NCI-H2107 treated with DMSO at 0.1 percent for 48 hours (cell line): Measurements from ENCODE around the gene ARHGAP8.
A peak's percentile ranks its signal among the peaks of the same experiment; 100 is the strongest.

ENCODE experiments used
- DNase-seq: peaks from one replicate; lab custom pipeline; 2025; ENCODE audit not compliant: unreplicated experiment; lab: John Stamatoyannopoulos, UW

ARHGAP8 gene

GRCh38 chr22:44823806-44824205, 71.4 kb downstream of the ARHGAP8 start:
- no peak for DNase-seq

DNA sequence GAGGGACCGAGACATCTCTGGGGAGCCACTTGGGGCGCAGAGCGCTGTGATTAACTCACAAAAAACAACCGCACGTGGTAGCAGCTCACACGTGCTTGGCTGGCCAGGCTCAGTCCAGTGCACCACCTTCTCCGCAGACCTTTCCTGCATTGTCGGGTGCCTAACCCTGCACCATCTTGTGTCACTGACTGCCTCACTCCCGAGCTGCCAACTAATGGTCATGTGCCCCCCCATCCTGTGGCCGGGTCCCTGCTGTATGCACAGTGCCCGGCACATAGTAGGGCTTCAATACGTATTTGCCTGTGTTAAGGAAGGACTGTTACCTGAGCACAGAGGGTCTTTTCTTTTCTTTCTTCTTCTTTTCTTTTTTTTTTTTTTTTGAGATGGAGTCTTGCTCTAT, 71.9 kb downstream of the ARHGAP8 start:
- no peak for DNase-seq

DNA sequence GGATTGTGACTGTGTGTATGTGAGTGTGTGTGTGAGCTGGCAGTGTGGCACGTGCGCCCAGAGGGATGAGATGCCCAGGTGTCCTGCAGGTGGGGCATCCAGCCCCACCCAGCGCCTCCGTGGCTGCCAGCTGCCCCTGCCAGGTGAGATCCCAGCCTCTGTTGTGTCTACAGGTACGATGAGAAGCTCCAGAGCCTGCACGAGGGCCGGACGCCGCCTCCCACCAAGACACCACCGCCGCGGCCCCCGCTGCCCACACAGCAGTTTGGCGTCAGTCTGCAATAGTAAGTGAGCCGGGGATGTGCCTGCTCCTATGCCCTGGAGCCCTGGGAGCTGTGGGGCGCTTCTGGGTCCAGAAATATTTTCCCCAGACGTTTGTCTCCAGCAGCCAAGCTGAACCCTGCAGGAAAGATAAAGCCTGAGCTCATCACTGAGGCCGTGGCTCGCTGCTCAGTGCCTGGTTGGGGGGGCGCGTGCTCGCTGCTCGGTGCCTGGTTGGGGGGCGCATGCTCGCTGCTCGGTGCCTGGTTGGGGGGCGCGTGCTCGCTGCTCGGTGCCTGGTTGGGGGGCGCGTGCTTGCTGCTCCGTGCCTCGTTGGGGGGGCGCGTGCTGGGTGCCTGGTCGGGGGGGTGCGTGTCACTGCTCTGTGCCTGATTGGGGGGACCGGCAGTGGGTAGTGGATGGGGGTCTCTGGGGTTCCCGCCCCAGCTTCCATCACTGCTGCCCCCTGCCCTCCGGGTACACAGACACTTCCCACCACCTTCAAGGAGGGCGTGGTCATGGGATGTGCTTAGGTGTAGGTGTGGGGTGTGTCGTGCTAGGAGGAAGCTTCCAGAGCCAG, 73.2 kb downstream of the ARHGAP8 start:
- DNase-seq, result no peak

GRCh38 chr22:44827666-44828190, 75.4 kb downstream of the ARHGAP8 start:
- DNase-seq, result no peak

DNA sequence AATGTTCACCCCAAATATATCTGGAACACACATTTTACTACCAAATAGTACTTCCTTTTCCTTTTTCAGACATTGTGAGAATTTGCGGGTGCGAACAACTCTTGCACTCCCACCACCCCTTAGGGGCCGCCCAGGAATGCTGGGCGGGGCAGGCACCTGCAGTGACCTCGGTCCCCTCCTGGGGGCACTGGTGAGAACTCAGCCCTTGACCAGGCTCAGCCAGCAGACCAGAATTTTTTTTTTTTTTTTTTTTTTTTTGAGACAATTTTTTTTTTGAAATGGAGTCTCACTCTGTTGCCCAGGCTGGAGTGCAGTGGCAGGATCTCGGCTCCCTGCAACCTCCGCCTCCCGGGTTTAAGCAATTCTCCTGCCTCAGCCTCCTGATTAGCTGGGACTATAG, 75.8 kb downstream of the ARHGAP8 start:
- no peak for DNase-seq

DNA sequence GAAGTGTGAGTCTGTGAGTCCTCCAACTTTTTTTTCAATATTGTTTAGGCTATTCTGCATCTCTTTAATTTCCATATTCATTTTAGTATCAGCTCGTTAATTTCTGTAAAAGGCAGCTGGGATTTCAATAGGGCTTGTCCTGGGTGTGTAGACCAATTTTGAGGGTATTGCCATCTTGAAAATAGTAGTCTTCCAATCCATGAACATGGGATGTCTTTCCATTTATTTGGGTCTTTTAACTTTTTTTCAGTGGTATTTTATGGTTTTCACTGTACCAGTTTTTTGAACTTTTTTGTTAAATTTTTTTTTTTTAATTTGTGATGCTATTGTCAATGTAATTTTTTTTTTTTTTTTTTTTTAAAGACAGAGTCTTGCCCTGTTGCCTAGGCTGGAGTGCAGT, 79.5 kb downstream of the ARHGAP8 start:
- DNase-seq, result no peak

DNA sequence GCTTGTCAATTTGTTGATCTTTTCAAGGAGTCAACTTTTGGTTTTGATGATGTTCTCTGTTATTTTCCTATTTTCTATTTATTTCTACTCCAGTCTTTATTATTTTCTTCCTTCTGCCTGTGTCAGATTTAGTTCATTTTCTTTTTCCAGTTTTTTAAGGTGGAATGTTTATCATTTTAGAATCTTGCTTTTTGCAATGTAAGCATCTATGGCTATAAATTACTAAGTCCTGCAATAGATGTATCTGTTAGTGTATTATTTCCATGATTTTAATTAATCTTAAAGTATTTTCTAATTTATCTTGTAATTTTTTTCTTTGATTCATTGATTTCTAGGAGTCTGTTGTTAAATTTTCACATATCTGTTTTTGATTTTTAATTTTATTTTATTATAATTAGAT, 81.7 kb downstream of the ARHGAP8 start:
- DNase-seq, result no peak

DNA sequence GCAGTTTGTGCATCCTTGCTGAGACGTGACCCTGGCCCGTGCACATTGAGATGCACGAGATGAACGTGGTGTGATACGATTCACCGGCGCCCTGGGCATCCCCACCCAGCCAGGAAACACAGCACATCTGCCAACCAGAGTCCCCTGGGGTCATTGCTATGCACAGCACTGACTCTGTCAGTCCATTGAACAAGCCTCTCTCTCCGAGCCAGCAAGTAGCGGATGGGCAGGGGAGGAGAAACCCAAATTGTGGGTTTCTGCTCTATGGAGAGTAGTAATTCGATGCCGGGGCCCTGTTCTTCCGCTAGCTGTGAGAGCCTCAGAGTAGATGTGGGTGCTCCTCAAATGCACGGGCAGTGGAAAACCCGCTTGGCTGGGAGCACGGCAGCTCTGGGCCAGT, 85.1 kb downstream of the ARHGAP8 start:
- peak; percentile 36 for DNase-seq

GRCh38 chr22:44838316-44839016, 86.1 kb downstream of the ARHGAP8 start:
- DNase-seq, result no peak

DNA sequence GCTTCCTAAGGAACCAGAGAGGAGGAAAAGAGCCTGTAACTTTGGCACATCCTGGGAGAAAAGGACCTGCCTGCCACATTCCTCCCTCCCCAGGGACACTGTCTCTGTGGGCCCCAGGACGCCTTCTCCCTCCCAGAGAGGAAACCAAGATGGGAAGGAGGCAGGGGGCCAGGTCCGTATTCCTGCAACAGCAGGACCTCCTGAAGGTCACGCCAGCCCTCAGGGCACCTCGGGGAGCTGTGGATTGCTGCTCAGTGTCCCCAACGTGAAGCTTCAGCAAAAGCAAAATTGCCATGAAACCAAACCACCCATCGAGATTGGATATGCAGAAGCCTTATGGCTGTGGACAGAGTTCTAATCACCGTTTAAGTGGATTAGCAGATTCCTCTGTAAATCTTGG, 86.7 kb downstream of the ARHGAP8 start:
- DNase-seq, result no peak

DNA sequence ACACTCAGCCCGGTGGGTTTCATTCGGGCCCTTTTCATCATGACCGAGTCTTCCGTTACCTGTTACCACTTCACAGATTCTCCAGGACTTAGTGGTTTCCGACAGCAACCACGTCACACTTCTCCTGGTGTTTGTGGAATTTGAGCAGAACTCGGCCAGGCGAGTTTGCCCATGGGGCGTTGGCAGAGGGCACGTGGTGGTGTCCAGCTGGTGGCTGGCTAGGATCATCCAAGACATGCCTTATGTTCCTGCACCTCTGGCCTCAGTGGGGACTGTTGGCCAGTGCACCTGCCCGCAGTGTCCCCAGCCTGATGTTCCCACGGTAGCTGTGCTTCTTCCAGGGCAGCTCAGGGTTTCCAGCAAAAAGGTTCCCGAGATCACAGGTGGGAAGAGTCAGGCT, 87.3 kb downstream of the ARHGAP8 start:
- DNase-seq, result no peak

DNA sequence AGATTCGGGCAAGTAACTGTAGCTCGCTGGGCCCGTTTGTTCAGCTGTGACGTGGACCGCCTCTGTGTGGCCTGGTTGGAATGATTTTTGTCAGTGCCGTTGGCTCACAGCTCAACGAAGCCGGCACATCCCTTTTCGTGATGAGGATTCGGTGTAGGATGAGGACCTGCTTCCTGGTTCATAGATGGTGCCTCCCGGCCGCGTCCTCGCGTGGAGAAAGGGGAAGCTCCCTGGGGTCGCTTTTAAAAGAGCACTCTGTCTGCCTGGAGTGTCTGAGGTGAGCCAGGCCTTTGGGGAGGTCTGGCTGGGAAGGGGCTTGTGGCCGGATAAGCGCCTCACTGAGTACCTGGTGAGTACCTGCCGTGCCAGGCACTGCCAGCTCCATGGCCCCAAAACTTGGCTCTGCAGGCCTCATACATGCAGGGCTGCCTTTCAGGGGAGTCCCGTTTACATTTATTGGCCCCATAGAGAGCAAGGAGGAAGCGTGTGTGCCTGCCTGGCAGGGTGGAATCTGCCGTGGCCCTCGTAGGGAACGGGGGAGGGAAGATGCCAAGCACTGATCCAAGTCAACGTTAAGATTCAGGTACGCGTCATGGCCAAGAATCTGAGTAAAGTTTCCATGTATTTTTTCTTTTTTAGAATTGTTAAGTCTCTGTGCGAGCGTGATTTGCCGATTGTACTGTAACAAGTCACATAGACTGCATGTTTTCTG, 88.4 kb downstream of the ARHGAP8 start:
- no peak for DNase-seq

- no peak for DNase-seq
Observed at GRCh38 chr22:44842417-44842816, 90.0 kb downstream of the ARHGAP8 start.

DNA sequence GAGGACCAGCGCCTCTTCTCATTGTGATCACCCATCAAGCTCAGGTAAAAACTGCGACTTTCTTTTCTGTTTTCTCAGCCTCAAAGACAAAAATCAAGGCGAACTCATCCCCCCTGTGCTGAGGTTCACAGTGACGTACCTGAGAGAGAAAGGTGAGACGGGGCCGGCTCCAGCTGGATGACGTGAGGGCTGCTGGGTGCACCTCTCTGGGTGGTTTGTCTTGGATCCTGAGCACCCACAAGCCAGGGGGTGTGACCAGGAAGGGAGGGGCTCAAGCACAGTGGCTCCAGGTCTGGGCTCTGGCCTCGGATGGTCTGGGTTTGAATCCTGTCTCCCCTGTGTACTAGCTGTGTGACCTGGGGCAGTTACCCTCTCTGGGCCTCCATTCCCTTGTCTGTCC, 92.8 kb downstream of the ARHGAP8 start:
- no peak for DNase-seq

DNA sequence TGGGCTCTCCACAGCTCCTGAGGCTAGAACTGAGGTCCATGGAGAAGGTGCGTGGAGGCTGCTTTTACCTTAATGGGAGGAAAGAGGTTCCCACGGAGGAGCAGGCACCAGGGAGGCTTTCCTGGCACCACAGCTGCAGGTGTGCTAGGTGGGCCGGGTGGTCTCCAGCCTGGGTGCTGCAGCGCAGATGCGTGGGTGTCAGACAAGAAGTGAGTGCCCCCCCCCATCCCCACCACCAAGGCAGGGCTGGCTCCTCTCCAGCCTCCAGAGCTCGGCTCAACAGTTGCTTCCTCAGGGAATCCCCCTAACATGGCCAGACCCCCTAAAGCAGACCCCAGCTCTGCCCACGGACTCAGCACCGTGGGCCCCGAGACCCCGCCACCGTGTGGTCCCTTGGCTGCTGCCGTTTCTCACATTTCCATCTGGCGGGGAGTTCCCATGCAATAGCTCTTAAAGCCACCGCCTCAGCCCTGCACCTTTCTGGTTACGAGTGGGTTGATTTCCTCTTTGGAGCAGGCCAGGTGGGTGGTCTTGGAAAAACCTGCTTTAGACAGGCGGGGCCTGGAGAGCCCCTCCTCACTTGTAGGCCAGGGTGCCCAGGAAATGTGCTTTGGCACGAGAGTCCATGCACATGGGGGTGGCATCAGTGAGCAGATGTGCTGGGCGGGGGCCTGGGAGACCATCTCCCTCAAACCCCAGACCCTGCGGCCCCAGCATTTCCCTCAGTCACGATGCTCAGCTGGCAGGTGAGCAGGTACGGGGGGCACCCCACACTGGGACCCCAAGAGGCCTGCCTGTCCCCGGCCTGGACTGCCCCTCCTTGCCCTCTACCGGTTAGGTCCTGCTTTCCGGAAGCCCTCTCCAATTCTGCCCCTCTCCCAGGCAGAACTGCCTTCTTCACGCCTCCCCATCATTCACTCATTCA, 93.7 kb downstream of the ARHGAP8 start:
- no peak for DNase-seq

DNA sequence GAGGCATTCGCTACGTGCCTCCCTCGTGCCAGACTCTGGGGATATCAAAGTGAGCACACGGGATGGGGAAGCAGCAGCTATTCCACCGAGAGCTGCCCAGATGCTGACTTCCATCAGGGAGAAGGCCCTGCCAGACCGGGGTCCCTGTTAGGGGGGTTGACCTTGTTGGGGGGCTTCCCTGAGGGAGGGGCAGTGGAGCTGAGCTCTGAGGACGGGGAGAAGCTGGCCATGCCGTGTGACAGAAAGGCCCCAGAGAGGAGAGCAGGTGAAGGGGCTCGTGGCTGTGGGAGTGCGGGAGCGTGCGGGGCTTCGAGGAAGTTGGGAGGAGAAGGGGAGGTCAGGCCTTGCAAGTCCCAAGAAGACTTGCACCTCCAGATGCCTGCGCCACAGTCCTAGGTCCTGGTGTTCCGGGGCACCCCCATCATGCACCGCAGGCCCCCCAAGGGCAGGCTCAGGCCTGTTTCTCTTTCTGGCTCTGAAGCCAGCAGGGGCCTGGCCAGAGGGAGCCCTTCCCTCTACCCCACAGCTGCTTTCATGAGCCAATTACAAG, 94.4 kb downstream of the ARHGAP8 start:
- DNase-seq, result no peak

GRCh38 chr22:44847380-44847779, 95.0 kb downstream of the ARHGAP8 start:
- DNase-seq, result no peak

DNA sequence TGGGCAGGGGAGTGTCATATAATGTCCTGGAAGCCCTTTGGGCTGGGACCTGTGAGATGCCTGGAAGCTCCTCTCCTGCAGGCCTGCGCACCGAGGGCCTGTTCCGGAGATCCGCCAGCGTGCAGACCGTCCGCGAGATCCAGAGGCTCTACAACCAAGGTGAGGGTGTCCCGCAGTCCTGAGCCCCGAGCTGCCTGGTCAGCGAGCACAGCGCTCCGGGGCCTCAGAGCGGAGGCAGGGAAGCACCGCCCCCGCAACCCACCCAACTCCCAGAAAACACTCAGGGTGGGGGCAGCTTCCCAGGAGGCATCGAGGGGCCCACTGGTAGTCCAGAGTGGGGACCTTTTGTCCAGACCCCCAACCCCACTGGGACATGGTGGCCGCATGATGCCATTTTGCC, 95.5 kb downstream of the ARHGAP8 start:
- no peak for DNase-seq

DNA sequence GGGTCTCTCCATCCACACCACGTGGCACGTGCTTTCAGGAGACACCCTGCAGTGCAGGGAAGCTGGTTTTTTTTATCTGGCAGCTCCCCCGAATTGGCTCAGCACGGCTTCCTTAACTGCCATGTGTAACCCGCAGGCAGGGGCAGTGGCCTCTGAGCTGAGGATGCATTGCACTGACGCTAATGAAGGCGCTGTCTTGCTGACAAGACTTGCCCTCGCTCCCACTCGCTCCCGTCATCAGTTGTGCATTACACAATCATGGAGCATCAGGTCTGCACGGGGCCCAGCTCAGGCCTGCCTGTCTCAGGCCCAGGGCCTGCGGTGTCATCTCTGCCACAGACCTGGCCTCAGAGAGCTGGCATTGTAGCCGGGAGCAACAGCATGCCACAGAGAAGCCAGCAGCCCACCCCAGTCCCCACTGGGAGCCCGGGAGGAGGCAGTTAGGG, 95.9 kb downstream of the ARHGAP8 start:
- DNase-seq, result no peak

DNA sequence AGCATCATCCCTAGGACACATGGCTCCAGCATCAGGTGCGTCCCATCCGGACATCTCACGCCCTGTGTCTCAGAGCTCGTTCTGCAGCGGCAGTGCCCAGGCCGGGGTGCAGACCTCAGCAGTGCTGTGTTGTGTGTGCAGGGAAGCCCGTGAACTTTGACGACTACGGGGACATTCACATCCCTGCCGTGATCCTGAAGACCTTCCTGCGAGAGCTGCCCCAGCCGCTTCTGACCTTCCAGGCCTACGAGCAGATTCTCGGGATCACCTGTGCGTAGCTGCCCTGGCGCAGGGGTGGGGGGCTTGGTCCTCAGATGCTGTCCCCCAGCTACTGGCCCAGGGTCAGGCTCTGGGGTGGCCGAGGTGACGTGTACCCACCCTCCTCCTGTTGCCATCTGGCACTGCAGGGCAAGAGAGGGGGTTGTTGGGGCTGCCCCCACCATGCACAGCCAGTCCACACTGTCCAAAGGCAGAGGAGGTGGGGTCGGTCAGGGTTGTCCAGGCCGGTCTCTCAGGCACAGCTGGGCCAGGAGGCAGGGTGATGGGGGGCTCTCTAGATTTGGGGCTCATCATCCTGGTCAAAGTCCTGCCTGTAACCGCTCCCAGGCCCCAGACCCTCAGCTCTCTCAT, 96.5 kb downstream of the ARHGAP8 start:
- DNase-seq, result no peak
